NCI-H526 treated with DMSO at 0.1 percent for 48 hours (cell line): ENCODE data around the gene TPRG1L.
"Not testable (repeated sequence)": the region's sequence is repeated elsewhere in the genome, so short reads cannot be mapped to it uniquely, and the experiment has no call there.

ENCODE experiments used
- DNase-seq: peaks from one replicate; lab custom pipeline; 2025; lab: John Stamatoyannopoulos, UW

The TPRG1L gene

DNA sequence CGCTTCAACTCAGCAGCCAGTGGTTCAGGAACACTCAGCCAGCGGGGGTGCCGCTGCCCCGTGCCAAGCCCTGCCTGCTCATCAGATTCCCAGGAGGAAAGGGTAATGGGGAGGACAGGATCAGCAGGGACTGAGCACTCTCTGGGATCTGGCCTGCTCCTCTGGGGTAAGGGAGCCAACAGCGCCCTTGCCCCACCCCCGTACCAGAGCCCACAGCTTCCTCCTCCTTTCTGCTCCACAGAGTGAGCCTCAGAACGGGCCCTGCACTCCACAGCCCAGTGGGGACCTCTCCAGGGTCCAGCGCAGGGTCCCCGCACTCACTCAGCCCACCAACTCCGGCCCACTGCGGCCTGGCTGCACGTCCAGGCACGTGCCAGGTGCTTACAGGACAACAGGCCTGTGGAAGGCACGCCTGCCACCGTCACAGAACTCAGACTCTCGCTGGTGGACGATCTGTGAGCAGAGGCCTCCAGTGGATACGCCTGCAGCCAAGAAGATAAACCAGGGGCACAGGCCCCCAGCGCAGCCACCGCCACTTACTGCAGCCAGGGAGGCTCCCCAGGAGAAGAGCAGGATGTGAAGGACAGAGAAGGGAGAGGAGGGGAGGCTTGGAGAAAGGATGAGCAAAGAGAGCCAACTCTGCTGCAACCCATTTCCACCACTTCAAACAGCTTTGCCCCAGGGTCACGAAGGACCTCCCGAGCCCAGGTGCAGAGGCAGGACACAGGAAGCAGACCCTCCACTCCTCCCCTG, 15.6 kb upstream of the TPRG1L start:
- DNase-seq: no peak

- DNase-seq: no peak
These were observed 14.9 kb upstream of the TPRG1L start for GRCh38 chr1:3609769-3610526.

- DNase-seq: no peak
These were observed 14.2 kb upstream of the TPRG1L start for GRCh38 chr1:3610527-3611169.

DNA sequence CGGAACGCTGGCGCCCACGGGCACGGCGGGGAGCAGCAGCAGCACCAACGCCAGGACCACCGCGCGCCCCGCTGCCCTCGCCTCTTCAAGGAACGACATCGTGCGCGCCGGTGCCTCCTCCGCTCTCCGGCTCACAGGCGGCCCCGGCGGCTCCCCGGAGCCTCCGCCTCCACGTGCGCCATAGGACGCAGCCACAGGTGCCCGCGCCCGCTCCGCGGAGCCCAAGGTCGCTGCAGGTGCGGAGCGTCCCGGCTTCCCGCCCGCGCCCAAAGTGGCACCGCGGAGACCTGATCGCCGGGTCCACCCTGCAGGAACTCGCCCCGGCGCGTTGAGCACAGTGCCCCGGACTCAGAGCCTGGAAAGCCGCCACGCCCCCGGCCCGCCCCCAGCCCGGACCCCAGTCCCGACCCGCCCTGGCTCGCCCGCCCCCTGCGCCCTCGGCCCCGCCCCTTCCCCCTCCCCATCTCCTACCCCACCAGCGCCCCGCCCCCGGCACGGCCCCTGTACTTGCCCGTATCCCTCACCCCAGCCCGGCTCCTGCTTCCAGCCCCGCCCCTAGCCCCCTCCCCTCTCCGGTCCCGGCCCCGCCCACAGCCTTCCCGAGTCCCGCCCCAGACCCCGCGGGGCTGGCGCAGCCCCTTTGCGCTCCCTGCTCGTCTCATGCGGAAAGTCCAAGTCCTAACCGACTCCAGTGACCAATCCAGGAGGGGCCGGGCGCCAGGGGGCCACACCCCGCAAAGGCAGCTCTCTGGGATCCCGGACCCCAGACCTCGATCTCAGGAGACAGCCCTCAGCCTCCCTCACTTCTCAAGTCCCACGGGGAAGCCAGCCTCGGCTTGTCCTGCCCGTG, 13.4 kb upstream of the TPRG1L start, which contains the start of gene MEGF6:
TSS of gene MEGF6 (minus strand) at position 339 of the 850 bp plus-strand sequence. CDS start at position 99, 240 bp downstream.
- DNase-seq: peak; percentile 34

- DNase-seq: no peak
These were observed 12.7 kb upstream of the TPRG1L start for GRCh38 chr1:3612123-3612522.

- DNase-seq: no peak
These were observed 9.8 kb upstream of the TPRG1L start for GRCh38 chr1:3614755-3615742.

DNA sequence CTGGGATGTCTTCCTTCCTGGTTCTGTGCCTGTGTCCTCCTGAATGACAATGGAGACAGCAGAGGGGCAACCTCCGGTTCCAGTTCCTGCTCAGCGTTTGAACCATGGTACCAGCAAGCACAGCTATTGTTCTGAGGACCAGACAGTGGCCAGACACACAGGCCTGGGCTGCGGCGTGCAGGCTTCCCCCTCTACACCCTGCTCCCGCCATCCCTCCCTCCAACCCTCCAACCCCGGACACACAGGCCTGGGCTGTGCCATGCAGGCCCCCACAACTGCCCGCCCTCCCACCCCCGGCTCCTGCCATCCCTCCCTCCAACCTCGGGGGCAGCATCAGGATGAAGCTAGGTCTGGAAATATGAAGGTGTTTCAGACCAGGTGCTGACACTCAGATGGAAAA, 8.0 kb upstream of the TPRG1L start:
- DNase-seq: no peak

DNA sequence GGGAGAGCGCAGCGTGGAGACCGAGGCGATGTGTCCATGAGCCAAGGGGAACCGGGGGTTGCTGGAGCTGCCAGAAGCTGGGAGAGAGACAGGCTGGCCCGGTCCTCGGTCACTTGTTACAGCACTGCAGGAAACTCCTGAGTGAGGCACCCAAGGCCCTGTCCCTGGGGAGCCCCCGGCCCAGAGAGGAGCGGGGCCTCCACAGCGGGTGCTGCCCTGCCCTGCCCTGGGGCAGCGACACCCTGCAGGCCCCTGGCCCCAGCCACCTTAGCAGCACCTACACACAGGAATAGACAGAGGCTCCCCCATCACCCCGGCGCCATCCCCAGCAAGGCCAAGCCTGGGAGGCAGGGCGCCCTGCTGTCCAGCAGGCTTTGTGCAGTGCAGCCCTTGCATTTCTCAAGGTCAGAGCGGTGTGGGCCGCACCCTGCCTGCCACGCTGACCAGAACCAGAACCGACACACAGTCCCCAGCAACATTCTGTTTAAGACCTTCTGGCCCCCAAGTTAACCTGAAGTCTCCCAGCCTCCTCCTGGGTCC, 6.9 kb upstream of the TPRG1L start:
- no peak for DNase-seq

- DNase-seq: no peak
These were observed 6.3 kb upstream of the TPRG1L start for GRCh38 chr1:3618531-3618880.

DNA sequence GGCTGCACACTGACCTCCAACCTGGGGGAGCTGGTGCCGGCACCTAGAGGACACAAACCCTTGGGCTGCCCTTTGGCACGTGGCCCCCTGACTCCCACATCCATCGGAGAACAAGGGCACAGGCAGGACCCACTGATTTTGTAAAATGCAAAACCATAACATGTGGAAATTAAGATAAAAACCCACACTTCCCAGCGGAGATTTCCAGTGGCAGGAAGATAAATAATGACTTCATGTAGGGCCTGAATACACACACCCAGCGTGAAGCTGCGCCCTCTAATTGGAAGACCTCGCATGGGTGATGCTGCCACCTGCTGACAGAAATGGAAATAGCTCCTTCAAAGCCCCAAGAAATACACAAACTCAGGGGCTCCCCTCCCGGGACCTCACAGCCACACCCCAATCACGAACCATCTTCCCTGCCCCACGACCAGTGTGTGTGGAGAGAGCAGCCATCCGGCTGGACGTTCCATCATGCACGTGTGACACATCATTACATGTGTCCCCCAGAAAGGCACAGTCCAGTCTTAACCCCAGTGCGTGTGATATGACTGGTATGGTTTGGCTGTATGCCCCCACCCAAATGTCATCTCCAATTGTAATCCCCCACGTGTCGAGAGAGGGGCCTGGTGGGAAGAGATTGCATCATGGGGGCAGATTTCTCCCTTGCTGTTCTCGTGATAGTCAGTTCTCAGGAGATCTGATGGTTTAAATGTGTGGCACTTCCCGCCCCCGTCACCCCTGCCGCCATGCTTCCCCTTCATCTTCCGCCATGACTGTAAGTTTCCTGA, 5.7 kb upstream of the TPRG1L start:
- peak; percentile 12 for DNase-seq

GRCh38 chr1:3620708-3621107, 4.1 kb upstream of the TPRG1L start:
- no peak for DNase-seq

- not testable (repeated sequence) for DNase-seq
These were observed 3.6 kb upstream of the TPRG1L start for GRCh38 chr1:3621151-3621671.

DNA sequence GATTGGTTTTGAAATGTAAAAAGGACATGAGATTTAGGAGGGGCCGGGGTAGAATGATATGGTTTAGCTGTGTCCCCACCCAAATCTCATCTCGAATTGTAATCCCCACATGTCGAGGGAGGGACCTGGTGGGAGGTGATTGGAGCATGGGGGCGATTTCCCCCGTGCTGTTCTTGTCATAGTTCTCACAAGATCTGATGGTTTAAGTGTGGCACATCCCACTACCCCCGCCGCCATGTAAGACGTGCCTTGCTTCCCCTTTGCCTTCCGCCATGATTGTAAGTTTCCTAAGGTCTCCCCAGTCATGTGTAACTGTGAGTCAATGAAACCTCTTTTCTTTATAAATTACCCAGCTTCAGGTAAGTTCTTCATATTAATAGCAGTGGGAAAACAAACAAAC, 2.7 kb upstream of the TPRG1L start:
- DNase-seq: not testable (repeated sequence)

GRCh38 chr1:3623441-3624199, 1.2 kb upstream of the TPRG1L start:
- no peak for DNase-seq

DNA sequence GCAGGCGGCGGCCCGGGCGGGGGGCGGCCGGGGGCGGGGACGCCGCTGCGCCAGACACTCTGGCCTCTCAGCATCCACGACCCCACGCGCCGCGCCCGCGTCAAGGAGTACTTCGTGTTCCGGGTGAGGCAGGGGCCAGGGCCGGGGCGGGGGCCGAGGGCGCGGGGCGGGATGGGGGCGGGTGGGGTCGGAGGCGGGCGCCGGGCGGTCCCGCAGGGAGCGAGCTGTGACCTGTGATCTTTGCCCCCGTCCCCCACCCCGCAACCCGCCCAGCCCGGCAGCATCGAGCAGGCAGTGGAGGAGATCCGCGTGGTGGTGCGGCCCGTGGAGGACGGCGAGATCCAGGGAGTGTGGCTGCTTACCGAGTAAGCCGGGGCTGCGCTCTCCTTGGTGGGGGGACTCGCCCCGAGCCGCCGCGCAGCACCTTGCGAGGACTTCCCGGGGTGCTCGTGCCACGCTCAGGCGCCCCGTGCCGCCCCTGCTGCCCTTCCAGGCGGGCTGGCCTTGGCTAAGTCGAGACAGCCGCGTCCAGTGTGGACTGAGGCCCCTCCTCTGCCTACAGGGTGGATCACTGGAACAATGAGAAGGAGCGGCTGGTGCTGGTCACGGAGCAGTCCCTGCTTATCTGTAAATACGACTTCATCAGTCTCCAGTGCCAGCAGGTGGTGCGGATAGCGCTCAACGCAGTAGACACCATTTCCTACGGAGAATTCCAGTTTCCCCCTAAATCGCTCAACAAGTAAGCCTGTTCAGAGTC, 514 bp downstream of the TPRG1L start:
- DNase-seq: peak; percentile 17

DNA sequence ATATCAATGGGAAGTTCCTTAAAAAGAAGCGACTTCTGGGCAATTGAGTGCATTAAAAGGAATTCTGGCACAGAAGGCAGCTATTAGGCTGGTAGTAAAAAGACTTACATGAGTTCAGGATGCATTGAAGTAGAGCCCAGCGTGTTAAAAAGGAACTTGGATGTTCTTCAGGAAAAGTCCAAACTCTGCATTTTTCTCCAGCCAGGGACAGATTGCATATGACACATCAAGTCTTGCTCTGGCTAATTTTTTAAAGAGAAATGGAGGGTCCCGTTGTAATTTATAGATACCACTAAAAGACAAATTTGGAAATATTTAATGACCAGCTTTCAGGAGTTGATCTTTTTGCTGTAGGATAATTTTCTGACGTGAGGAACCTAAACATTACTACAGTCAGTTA, 1.2 kb downstream of the TPRG1L start:
- DNase-seq: no peak

- no peak for DNase-seq
These were observed 2.9 kb downstream of the TPRG1L start for GRCh38 chr1:3627515-3628253.
